HepG2 (cell line): ENCODE results near the gene SESN2. TPM values are rescaled to one million over a fixed set of nuclear protein-coding genes. Genes with fewer than 3 reads are reported as not detected.
A peak's percentile ranks its signal among the peaks of the same experiment; 100 is the strongest.

Source experiments
- ATAC-seq: fragments of 200-7000 bp; cut with Tn5 transposase; 3 replicates; pipeline ENCODE4 v1.9.1; 2020; ENCODE audit warnings: mild to moderate bottlenecking, moderate library complexity
- BruUV-seq: library from RNA; stranded (reverse); fragments of 400-500 nt; replicated peaks from 2 replicates; lab custom pipeline; 2021; lab: Mats Ljungman, UMichigan
- CTCF ChIA-PET: fragments of 300-600 bp; formaldehyde crosslinking; extraction: SDS; loops from one replicate; lab custom pipeline; 2021; ENCODE audit warnings: low total read pairs, inconsistent platforms, low intra/inter-chr PET ratio; lab: Yijun Ruan, JAX
- POLR2A ChIA-PET: fragments of 350-600 bp; sonication (Branson Sonifier 250); formaldehyde crosslinking; loops from one replicate; lab custom pipeline; 2020; ENCODE audit warnings: antibody characterized with exemption, inconsistent platforms; lab: Yijun Ruan, JAX
- DNase-seq: peaks from one replicate; pipeline ENCODE4 v3.0.0-alpha.2; 2015; ENCODE audit warnings: low spot score
- FAIRE-seq: peaks from 3 replicates; lab custom pipeline; 2011; peaks lifted over from hg19 to GRCh38; lab: Jason Lieb, UNC
- H2AFZ ChIP-seq: one replicate; pipeline ENCODE4 v1.6.1; 2011; ENCODE audit warnings: low read length, inconsistent platforms
- H3K27ac ChIP-seq: fragments of 300-600 bp; 3 replicates; pipeline ENCODE4 v1.8.0; 2011; ENCODE audit warnings: mixed run types, mild to moderate bottlenecking, mixed read lengths, low read length, inconsistent platforms; ENCODE audit not compliant: insufficient read depth; ENCODE audit errors: extremely low read length
- H3K27me3 ChIP-seq, 2 experiments: fragments of 200-600 bp in 1 of 2; 2 replicates in 1 of 2; 3 replicates in 1 of 2; pipeline versions ENCODE4 v1.6.0 to v1.8.0; 2011; ENCODE audit warnings: low read length in 2 of 2, mild to moderate bottlenecking in 2 of 2, moderate library complexity in 2 of 2, inconsistent platforms in 1 of 2; ENCODE audit not compliant: insufficient read depth in 2 of 2, control insufficient read depth in 1 of 2
- H3K36me3 ChIP-seq, 2 experiments: fragments of 200-600 bp in 1 of 2; replicated peaks in 1 of 2; 2 replicates in 1 of 2; 3 replicates in 1 of 2; pipeline versions ENCODE4 v1.5.1 to v1.8.0; 2011; ENCODE audit warnings: low read length in 2 of 2, inconsistent platforms in 1 of 2; ENCODE audit not compliant: insufficient read depth in 2 of 2, control insufficient read depth in 1 of 2
- H3K4me1 ChIP-seq: 2 replicates; pipeline ENCODE4 v1.5.1; 2012; ENCODE audit warnings: low read length, inconsistent platforms; ENCODE audit not compliant: insufficient read depth
- H3K4me2 ChIP-seq: 2 replicates; pipeline ENCODE4 v1.6.0; 2011; ENCODE audit warnings: low read depth, low read length, inconsistent platforms
- H3K4me3 ChIP-seq, 3 experiments: fragments of 200-600 bp in 1 of 3; sonication (generic), shearing (Covaris generic) in 1 of 3; replicated peaks in 1 of 3; 2 replicates each; pipeline ENCODE4 v1.5.1; 2011 to 2016; ENCODE audit warnings: low read length in 3 of 3, inconsistent platforms in 2 of 3, low read depth in 2 of 3, mild to moderate bottlenecking in 2 of 3, control low read depth in 1 of 3, mixed read lengths in 1 of 3; ENCODE audit not compliant: insufficient read depth in 1 of 3
- H3K79me2 ChIP-seq: one replicate; pipeline ENCODE4 v1.6.1; 2011; ENCODE audit warnings: low read length, inconsistent platforms; ENCODE audit not compliant: insufficient read depth
- H3K9ac ChIP-seq: 2 replicates; pipeline ENCODE4 v1.6.0; 2011; ENCODE audit warnings: mild to moderate bottlenecking, low read depth, low read length, inconsistent platforms; ENCODE audit not compliant: insufficient read depth
- H3K9me3 ChIP-seq: 2 replicates; pipeline ENCODE4 v1.5.1; 2012; ENCODE audit warnings: mild to moderate bottlenecking, low read length
- H4K20me1 ChIP-seq: 2 replicates; pipeline ENCODE4 v1.6.0; 2011; ENCODE audit warnings: inconsistent platforms, mild to moderate bottlenecking, low read length, moderate library complexity; ENCODE audit not compliant: insufficient read depth
- CAMTA2 ChIP-seq: sonication (generic); formaldehyde crosslinking; IDR thresholded peaks from 2 replicates; pipeline ENCODE4 v1.4.0; 2020; ENCODE audit warnings: mild to moderate bottlenecking, missing genetic modification reagents, borderline replicate concordance
- KLF16 ChIP-seq, 2 experiments: sonication (generic) in 1 of 2; formaldehyde crosslinking in 1 of 2; IDR thresholded peaks; 2 replicates each; pipeline versions ENCODE4 v1.6.1 to v1.8.0; 2016 to 2023; ENCODE audit warnings: missing genetic modification reagents in 2 of 2, missing compliant biosample characterization in 1 of 2
- NKX3-1 ChIP-seq: sonication (generic); formaldehyde crosslinking; IDR thresholded peaks from 2 replicates; pipeline ENCODE4 v1.5.0; 2020; ENCODE audit warnings: missing genetic modification reagents
- PCBP2 ChIP-seq: fragments of 200-400 bp; formaldehyde crosslinking; optimal IDR thresholded peaks from 2 replicates; pipeline ENCODE3; 2018; ENCODE audit warnings: low read length, low read depth; ENCODE audit not compliant: poor library complexity, severe bottlenecking
- TFDP2 ChIP-seq: sonication (generic); formaldehyde crosslinking; IDR thresholded peaks from 2 replicates; pipeline ENCODE4 v1.4.0; 2020; ENCODE audit warnings: missing genetic modification reagents
- ZKSCAN8 ChIP-seq: IDR thresholded peaks from 2 replicates; pipeline ENCODE4 v1.6.1; 2016; ENCODE audit warnings: borderline replicate concordance, missing genetic modification reagents, missing compliant biosample characterization
- ZNF709 ChIP-seq: sonication (generic); formaldehyde crosslinking; IDR thresholded peaks from 2 replicates; pipeline ENCODE4 v1.5.0; 2020; ENCODE audit warnings: mild to moderate bottlenecking, missing genetic modification reagents
- ZNF724P ChIP-seq: sonication (generic); formaldehyde crosslinking; IDR thresholded peaks from 2 replicates; pipeline ENCODE4 v1.8.0; 2022; ENCODE audit warnings: missing genetic modification reagents, borderline replicate concordance
- WGBS: methylation state at CpG from one replicate; pipeline ENCODE4 v1.1.6; 2017; ENCODE audit warnings: low lambda C conversion rate; 5-methylcytosine and 5-hydroxymethylcytosine counted together
- in situ Hi-C: cut with HindIII; loops from 2 replicates; pipeline ENCODE4 v1.10.0; 2017; ENCODE audit warnings: low pct_unique_long_range_greater_than_20kb; ENCODE audit not compliant: extremely low pct_ligation_motif_present
- intact Hi-C: fragments of 100-400 bp; cut with micrococcal nuclease; formaldehyde crosslinking; loops from one replicate; pipeline ENCODE4 v1.10.0; 2022; ENCODE audit not compliant: unreplicated experiment
- polyA plus RNA-seq, 8 experiments: library from polyadenylated mRNA; depleted of rRNA in 3 of 8; stranded (reverse) in 7 of 8; unstranded in 1 of 8; fragments of >200 nt; fragmentation: Illumina TruSeq in 4 of 8; extraction: Trizol in 4 of 8; gene quantifications; 2 replicates each; pipeline versions ENCODE4 v1.2.1 to v1.2.3, GENCODE V29; 2011 to 2016; ENCODE audit warnings: low read depth in 4 of 8, missing spikeins in 1 of 8, mixed read lengths in 1 of 8; ENCODE audit not compliant: insufficient read depth in 1 of 8
- total RNA-seq, 5 experiments: library from RNA; depleted of rRNA; stranded (reverse); fragments of >200 nt; fragmentation: Illumina TruSeq; extraction: Trizol; gene quantifications; 2 replicates each; pipeline ENCODE4 v1.2.3, GENCODE V29; 2016; ENCODE audit warnings: low read depth in 1 of 5
- TF ChIP-seq, protein P1 (sequence below): sonication (generic); formaldehyde crosslinking; IDR thresholded peaks from 2 replicates; pipeline ENCODE4 v1.9.0; 2022; ENCODE audit warnings: low read depth, missing genetic modification reagents
- TF ChIP-seq, protein P2 (sequence below): sonication (generic); formaldehyde crosslinking; IDR thresholded peaks from 2 replicates; pipeline ENCODE4 v1.8.0; 2022; ENCODE audit warnings: mild to moderate bottlenecking, missing genetic modification reagents
- TF ChIP-seq, protein P3 (sequence below): IDR thresholded peaks from 2 replicates; pipeline ENCODE4 v1.4.0; 2020; ENCODE audit warnings: mild to moderate bottlenecking, missing genetic modification reagents
- TF ChIP-seq, protein P4 (sequence below): sonication (generic); IDR thresholded peaks from 2 replicates; pipeline ENCODE4 v1.6.1; 2016; ENCODE audit warnings: low read depth, borderline replicate concordance

SESN2 gene
- total and polyA plus RNA-seq, 2 of the 13 experiments (the other 11 are each of a cell fraction or from before 2014, with no cell fraction given) = 13.2 to 19.1 TPM

GRCh38 chr1:28313702-28314546 lies 54.6 kb downstream of the SESN2 start:
- H3K36me3 ChIP-seq = no peaks in the 10 kb centered on the region
- WGBS = 0% methylated on average over 2 of the region's 6 CpGs
- H3K27me3 ChIP-seq = no peaks in the 10 kb centered on the region
- H3K27ac ChIP-seq = peak overlapping the region; percentile 54
- no peaks in the 10 kb centered on the region for H3K79me2 ChIP-seq
- ChIA-PET CTCF (no interaction called here), POLR2A (interaction anchor here (0.5 to 2.7 kb wide), 12 partner anchors 9 to 268 kb away, joined by 3 to 23 read pairs (median 3); partner anchors contain the start of gene MED18)
- FAIRE-seq (peak; percentile 92), DNase-seq (peak; percentile 85), ATAC-seq (peak; percentile 100)
- H3K4me2 ChIP-seq = peak overlapping the region; percentile 91
- intact Hi-C loops = no loop called here
- H3K9me3 ChIP-seq = no peaks in the 10 kb centered on the region
- H4K20me1 ChIP-seq = no peaks in the 10 kb centered on the region
- peak overlapping the region; percentile 74 for H2AFZ ChIP-seq
- H3K4me3 ChIP-seq = peak overlapping the region in 2 of 3 experiments; percentile 15 to 43; a peak in 3 of 6 replicates
- 0 out of 2 replicates have a peak overlapping the region, but pooled peaks have one; percentile 36 for H3K9ac ChIP-seq
- peaks cover 24% of the 10 kb centered on the region for H3K4me1 ChIP-seq
- in situ Hi-C loops = no loop called here
- BruUV-seq = no TSS peak
- TF ChIP-seq KLF16 (CRISPR knock-in tag; IDR thresholded peaks at IDR 0.05) (peak in 1 of 2 experiments; percentile 29; a peak in 1 of 4 replicates), CAMTA2 (CRISPR knock-in tag) (no peak), ZKSCAN8 (CRISPR knock-in tag) (0 out of 2 replicates have a peak, but pooled peaks have one; percentile 20), TFDP2 (peak; percentile 34; the same call in 1 of the 2 replicates), ZNF724P (CRISPR knock-in tag) (0 out of 2 replicates have a peak, but pooled peaks have one; percentile 31), NKX3-1 (CRISPR knock-in tag) (no peak), ZNF709 (CRISPR knock-in tag) (no peak), PCBP2 (no peak)
- TF ChIP-seq, protein P1, sequence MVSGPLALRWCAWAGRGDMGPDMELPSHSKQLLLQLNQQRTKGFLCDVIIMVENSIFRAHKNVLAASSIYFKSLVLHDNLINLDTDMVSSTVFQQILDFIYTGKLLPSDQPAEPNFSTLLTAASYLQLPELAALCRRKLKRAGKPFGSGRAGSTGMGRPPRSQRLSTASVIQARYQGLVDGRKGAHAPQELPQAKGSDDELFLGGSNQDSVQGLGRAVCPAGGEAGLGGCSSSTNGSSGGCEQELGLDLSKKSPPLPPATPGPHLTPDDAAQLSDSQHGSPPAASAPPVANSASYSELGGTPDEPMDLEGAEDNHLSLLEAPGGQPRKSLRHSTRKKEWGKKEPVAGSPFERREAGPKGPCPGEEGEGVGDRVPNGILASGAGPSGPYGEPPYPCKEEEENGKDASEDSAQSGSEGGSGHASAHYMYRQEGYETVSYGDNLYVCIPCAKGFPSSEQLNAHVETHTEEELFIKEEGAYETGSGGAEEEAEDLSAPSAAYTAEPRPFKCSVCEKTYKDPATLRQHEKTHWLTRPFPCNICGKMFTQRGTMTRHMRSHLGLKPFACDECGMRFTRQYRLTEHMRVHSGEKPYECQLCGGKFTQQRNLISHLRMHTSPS (CRISPR knock-in tag) = peak; percentile 62; the same call in 1 of the 2 replicates
- TF ChIP-seq, protein P2, sequence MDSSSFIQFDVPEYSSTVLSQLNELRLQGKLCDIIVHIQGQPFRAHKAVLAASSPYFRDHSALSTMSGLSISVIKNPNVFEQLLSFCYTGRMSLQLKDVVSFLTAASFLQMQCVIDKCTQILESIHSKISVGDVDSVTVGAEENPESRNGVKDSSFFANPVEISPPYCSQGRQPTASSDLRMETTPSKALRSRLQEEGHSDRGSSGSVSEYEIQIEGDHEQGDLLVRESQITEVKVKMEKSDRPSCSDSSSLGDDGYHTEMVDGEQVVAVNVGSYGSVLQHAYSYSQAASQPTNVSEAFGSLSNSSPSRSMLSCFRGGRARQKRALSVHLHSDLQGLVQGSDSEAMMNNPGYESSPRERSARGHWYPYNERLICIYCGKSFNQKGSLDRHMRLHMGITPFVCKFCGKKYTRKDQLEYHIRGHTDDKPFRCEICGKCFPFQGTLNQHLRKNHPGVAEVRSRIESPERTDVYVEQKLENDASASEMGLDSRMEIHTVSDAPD = no peak
- TF ChIP-seq, protein P3, sequence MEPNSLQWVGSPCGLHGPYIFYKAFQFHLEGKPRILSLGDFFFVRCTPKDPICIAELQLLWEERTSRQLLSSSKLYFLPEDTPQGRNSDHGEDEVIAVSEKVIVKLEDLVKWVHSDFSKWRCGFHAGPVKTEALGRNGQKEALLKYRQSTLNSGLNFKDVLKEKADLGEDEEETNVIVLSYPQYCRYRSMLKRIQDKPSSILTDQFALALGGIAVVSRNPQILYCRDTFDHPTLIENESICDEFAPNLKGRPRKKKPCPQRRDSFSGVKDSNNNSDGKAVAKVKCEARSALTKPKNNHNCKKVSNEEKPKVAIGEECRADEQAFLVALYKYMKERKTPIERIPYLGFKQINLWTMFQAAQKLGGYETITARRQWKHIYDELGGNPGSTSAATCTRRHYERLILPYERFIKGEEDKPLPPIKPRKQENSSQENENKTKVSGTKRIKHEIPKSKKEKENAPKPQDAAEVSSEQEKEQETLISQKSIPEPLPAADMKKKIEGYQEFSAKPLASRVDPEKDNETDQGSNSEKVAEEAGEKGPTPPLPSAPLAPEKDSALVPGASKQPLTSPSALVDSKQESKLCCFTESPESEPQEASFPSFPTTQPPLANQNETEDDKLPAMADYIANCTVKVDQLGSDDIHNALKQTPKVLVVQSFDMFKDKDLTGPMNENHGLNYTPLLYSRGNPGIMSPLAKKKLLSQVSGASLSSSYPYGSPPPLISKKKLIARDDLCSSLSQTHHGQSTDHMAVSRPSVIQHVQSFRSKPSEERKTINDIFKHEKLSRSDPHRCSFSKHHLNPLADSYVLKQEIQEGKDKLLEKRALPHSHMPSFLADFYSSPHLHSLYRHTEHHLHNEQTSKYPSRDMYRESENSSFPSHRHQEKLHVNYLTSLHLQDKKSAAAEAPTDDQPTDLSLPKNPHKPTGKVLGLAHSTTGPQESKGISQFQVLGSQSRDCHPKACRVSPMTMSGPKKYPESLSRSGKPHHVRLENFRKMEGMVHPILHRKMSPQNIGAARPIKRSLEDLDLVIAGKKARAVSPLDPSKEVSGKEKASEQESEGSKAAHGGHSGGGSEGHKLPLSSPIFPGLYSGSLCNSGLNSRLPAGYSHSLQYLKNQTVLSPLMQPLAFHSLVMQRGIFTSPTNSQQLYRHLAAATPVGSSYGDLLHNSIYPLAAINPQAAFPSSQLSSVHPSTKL (CRISPR knock-in tag) = peak; percentile 87
- TF ChIP-seq, protein P4, sequence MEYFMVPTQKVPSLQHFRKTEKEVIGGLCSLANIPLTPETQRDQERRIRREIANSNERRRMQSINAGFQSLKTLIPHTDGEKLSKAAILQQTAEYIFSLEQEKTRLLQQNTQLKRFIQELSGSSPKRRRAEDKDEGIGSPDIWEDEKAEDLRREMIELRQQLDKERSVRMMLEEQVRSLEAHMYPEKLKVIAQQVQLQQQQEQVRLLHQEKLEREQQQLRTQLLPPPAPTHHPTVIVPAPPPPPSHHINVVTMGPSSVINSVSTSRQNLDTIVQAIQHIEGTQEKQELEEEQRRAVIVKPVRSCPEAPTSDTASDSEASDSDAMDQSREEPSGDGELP = peak; percentile 50; the same call in 1 of the 2 replicates
